ENCODE results near the gene LUC7L. TPM values are rescaled to one million over a fixed set of nuclear protein-coding genes. Genes with fewer than 3 reads are reported as not detected.
A peak's percentile ranks its signal among the peaks of the same experiment; 100 is the strongest.

LUC7L gene
- total RNA-seq, 1 experiment from 2014 or later = 74.1 TPM

DNA sequence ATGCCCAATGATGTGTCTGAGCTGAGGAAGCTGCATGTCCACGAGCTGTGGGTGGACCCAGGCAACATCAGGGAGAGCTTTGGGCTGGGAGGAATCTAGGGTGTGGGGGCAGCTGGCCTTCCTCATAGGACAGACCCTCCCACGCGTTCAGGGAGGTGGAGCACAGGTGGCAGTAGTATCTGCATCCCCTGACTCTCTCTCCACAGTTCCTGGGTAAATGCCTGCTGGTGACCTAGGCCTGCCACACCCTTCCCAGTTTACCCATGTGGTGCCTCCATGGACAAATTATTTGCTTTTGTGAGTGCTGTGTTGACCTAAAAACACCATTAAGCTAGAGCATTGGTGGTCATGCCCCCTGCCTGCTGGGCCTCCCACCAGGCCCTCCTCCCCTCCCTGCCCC, 60.2 kb downstream of the LUC7L start:
- TF ChIP-seq, protein P1, sequence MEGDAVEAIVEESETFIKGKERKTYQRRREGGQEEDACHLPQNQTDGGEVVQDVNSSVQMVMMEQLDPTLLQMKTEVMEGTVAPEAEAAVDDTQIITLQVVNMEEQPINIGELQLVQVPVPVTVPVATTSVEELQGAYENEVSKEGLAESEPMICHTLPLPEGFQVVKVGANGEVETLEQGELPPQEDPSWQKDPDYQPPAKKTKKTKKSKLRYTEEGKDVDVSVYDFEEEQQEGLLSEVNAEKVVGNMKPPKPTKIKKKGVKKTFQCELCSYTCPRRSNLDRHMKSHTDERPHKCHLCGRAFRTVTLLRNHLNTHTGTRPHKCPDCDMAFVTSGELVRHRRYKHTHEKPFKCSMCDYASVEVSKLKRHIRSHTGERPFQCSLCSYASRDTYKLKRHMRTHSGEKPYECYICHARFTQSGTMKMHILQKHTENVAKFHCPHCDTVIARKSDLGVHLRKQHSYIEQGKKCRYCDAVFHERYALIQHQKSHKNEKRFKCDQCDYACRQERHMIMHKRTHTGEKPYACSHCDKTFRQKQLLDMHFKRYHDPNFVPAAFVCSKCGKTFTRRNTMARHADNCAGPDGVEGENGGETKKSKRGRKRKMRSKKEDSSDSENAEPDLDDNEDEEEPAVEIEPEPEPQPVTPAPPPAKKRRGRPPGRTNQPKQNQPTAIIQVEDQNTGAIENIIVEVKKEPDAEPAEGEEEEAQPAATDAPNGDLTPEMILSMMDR (IDR thresholded peaks at IDR 0.05; ENCODE audit: unreplicated experiment) = no peak
- Mint-ChIP-seq H3K4me3 (ENCODE audit: unreplicated experiment) (no peak overlapping the region), H3K9me3 (ENCODE audit: unreplicated experiment) (no peaks in the 10 kb centered on the region), H3K36me3 (ENCODE audit: insufficient read depth, unreplicated experiment) (no peaks in the 10 kb centered on the region), H3K27ac (ENCODE audit: low read depth, unreplicated experiment) (no peak overlapping the region), H3K27me3 (ENCODE audit: insufficient read depth, unreplicated experiment) (peaks cover 29% of the 10 kb centered on the region), H3K4me1 (ENCODE audit: insufficient read depth, unreplicated experiment) (no peaks in the 10 kb centered on the region)
- BruUV-seq (replicated peaks) = no TSS peak
- CTCF ChIA-PET = no interaction called here
- POLR2A ChIA-PET = interaction anchor here (0.6 kb wide), 1 partner anchor 198 kb away, joined by 3 read pairs; no protein-coding TSS in a partner anchor
- intact Hi-C loops (cut with micrococcal nuclease) = no loop called here
- DNase-seq (ENCODE audit: unreplicated experiment) = no peak

DNA sequence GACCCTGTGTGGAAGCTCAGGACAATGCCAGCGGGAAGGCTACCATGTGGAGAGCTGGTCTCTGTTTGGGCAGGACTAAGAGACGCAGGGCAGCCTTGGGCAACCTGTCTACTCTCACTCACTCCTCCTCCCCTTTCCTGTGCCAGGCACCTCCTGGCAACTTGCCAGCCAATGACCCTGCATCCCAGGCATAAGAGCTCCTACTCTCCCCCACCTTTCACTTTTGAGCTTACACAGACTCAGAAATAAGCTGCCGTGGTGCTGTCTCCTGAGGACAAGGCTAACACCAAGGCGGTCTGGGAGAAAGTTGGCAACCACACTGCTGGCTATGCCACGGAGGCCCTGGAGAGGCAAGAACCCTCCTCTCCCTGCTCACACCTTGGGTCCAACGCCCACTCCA, 60.8 kb downstream of the LUC7L start:
- ChIA-PET CTCF (no interaction called here), POLR2A (interaction anchor here (0.6 kb wide), 1 partner anchor 199 kb away, joined by 3 read pairs; no protein-coding TSS in a partner anchor)
- TF ChIP-seq, protein P1 (IDR thresholded peaks at IDR 0.05; ENCODE audit: unreplicated experiment) = no peak
- Mint-ChIP-seq H3K4me1 (ENCODE audit: insufficient read depth, unreplicated experiment) (no peaks in the 10 kb centered on the region), H3K4me3 (ENCODE audit: unreplicated experiment) (no peak overlapping the region), H3K27ac (ENCODE audit: low read depth, unreplicated experiment) (no peak overlapping the region), H3K36me3 (ENCODE audit: insufficient read depth, unreplicated experiment) (no peaks in the 10 kb centered on the region), H3K27me3 (ENCODE audit: insufficient read depth, unreplicated experiment) (peaks cover 23% of the 10 kb centered on the region), H3K9me3 (ENCODE audit: unreplicated experiment) (no peaks in the 10 kb centered on the region)
- intact Hi-C loops (cut with micrococcal nuclease) = no loop called here
- no TSS peak for BruUV-seq (replicated peaks)
- DNase-seq (ENCODE audit: unreplicated experiment) = peak; percentile 26

DNA sequence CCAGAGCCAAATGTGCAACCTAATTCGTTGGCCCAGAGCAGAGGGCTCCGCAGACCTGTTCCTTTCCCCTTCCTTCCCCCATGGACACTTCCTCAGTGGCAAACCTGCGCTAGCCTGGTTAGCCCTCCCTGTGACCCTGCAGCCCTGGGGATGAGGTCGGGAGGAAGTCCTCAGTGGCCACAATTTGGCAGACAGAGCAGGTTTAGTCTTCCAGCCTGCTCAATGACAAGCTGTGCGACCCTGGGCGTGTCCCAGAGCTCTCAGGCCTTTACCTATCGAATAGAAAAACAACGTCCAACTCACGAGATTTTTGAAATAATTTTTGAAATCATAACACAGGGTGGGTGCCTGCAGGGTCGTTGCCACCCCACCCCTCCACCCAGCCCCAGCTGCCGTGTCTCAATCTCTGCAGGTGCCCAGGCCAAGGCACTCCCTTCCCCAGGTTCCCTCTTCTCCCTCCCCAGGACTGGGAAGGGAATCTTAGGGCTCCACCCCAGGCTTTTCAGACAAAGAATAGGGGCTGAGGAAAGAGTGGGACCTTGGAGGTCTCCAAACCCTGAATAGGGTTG, 62.0 kb downstream of the LUC7L start:
- Mint-ChIP-seq H3K27me3 (ENCODE audit: insufficient read depth, unreplicated experiment) (peaks cover 21% of the 10 kb centered on the region), H3K27ac (ENCODE audit: low read depth, unreplicated experiment) (no peak overlapping the region), H3K4me1 (ENCODE audit: insufficient read depth, unreplicated experiment) (no peaks in the 10 kb centered on the region), H3K9me3 (ENCODE audit: unreplicated experiment) (no peaks in the 10 kb centered on the region), H3K4me3 (ENCODE audit: unreplicated experiment) (no peak overlapping the region), H3K36me3 (ENCODE audit: insufficient read depth, unreplicated experiment) (no peaks in the 10 kb centered on the region)
- DNase-seq (ENCODE audit: unreplicated experiment) = no peak
- no TSS peak for BruUV-seq (replicated peaks)
- POLR2A ChIA-PET = no interaction called here
- CTCF ChIA-PET = interaction anchor here (1.5 kb wide), 1 partner anchor 14 kb away, joined by 5 read pairs; no protein-coding TSS in a partner anchor
- TF ChIP-seq, protein P1 (IDR thresholded peaks at IDR 0.05; ENCODE audit: unreplicated experiment) = no peak
- intact Hi-C loops (cut with micrococcal nuclease) = no loop called here

DNA sequence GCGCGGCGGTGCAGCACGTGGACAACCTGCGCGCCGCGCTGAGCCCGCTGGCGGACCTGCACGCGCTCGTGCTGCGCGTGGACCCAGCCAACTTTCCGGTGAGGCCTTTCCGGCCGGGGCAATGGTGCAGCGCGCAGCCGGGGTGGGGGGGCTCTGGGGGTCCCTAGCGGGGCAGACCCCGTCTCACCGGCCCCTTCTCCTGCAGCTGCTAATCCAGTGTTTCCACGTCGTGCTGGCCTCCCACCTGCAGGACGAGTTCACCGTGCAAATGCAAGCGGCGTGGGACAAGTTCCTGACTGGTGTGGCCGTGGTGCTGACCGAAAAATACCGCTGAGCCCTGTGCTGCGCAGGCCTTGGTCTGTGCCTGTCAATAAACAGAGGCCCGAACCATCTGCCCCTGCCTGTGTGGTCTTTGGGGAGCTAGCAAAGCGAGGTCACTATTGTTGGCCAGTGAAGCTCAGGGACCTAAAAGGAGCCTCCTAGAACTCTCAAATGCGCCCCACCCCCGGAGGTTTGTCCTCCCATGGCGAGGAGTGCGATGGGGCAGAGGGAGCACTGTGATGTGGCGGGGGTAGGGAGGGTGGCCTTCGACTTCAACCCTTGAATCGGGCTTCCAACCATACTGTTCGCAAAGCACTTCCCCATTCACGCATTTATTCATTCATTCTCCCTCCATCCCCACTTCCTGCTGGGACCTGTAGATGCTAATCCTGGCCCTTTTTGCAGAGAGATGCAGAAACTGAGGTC, 62.7 kb downstream of the LUC7L start:
- no peaks in the 10 kb centered on the region for H3K9me3 Mint-ChIP-seq (ENCODE audit: unreplicated experiment)

More for the DNA sequence above, 62.7 kb downstream of the LUC7L start:
- intact Hi-C loops (cut with micrococcal nuclease) = no loop called here
- Mint-ChIP-seq H3K36me3 (ENCODE audit: insufficient read depth, unreplicated experiment) (no peaks in the 10 kb centered on the region), H3K27ac (ENCODE audit: low read depth, unreplicated experiment) (no peak overlapping the region), H3K4me3 (ENCODE audit: unreplicated experiment) (no peak overlapping the region), H3K27me3 (ENCODE audit: insufficient read depth, unreplicated experiment) (peaks cover 14% of the 10 kb centered on the region), H3K4me1 (ENCODE audit: insufficient read depth, unreplicated experiment) (no peaks in the 10 kb centered on the region)
- POLR2A ChIA-PET = no interaction called here
- CTCF ChIA-PET = interaction anchor here (1.5 kb wide), 1 partner anchor 15 kb away, joined by 5 read pairs; no protein-coding TSS in a partner anchor
- DNase-seq (ENCODE audit: unreplicated experiment) = no peak
- TF ChIP-seq, protein P1 (IDR thresholded peaks at IDR 0.05; ENCODE audit: unreplicated experiment) = no peak
- BruUV-seq (replicated peaks) = no TSS peak
